ENCODE results near the gene PLPPR3. TPM values are rescaled to one million over a fixed set of nuclear protein-coding genes. Genes with fewer than 3 reads are reported as not detected.

The PLPPR3 gene
- total and polyA plus RNA-seq, 9 of the 15 experiments (the other 6 are each of a cell fraction or from before 2014, with no cell fraction given), result 0.01 to 48.2 (median 8.6) TPM

- peak; percentile 16; the same call in 1 of the 2 replicates for TF ChIP-seq PHF8 (IDR thresholded peaks at IDR 0.05; ENCODE audit: borderline replicate concordance, low read length)
- peak; percentile 91 for TF ChIP-seq MAX (CRISPR knock-in tag; IDR thresholded peaks at IDR 0.05)
- no peak for TF ChIP-seq MECOM (CRISPR knock-in tag; IDR thresholded peaks at IDR 0.05)
- 0 out of 2 replicates have a peak, but pooled peaks have one; percentile 51 for TF ChIP-seq MXI1 (IDR thresholded peaks at IDR 0.05; ENCODE audit: low read depth, low read length)
- TF ChIP-seq FOXA3 (CRISPR knock-in tag; conservative IDR thresholded peaks at IDR 0.05 in 1 of 2, IDR thresholded peaks at IDR 0.05 in 1 of 2), result peak in 1 of 2 experiments; percentile 85; a peak in 2 of 4 replicates
- TF ChIP-seq SP1 (CRISPR knock-in tag; IDR thresholded peaks at IDR 0.05), result peak; percentile 93
- TF ChIP-seq DPF2 (IDR thresholded peaks at IDR 0.05), result peak; percentile 16; the same call in 1 of the 2 replicates
- TF ChIP-seq POLR2AphosphoS5 (IDR thresholded peaks at IDR 0.05; ENCODE audit: control insufficient read depth, insufficient read depth, low read depth, low read length), result peak; percentile 27; the same call in 1 of the 2 replicates
- no peak for TF ChIP-seq ZNF395 (CRISPR knock-in tag; IDR thresholded peaks at IDR 0.05)
- no peak for TF ChIP-seq GABPA (tag; conservative IDR thresholded peaks at IDR 0.05; ENCODE audit: low read depth)
- 0 out of 2 replicates have a peak, but pooled peaks have one; percentile 30 for TF ChIP-seq LCOR (CRISPR knock-in tag; IDR thresholded peaks at IDR 0.05)
- TF ChIP-seq ID3 (CRISPR knock-in tag; IDR thresholded peaks at IDR 0.05), result no peak
- no peak for TF ChIP-seq ID3 (tag; IDR thresholded peaks at IDR 0.05)
- peak; percentile 58 for TF ChIP-seq TFAP4 (CRISPR knock-in tag; IDR thresholded peaks at IDR 0.05; ENCODE audit: borderline replicate concordance)
- TF ChIP-seq SAFB (IDR thresholded peaks at IDR 0.05; ENCODE audit: borderline replicate concordance, low read depth, low read length), result peak; percentile 50; the same call in 1 of the 2 replicates
- TF ChIP-seq RAD51 (IDR thresholded peaks at IDR 0.05; ENCODE audit: borderline replicate concordance, low read depth), result peak; percentile 77
- TF ChIP-seq NR2C1 (IDR thresholded peaks at IDR 0.05), result no peak
- TF ChIP-seq NR2C1 (tag; IDR thresholded peaks at IDR 0.05), result no peak
- peak; percentile 95; the same call in 1 of the 2 replicates for TF ChIP-seq FOXK1 (CRISPR knock-in tag; IDR thresholded peaks at IDR 0.05; ENCODE audit: borderline replicate concordance)
- no peak for TF ChIP-seq DACH1 (IDR thresholded peaks at IDR 0.05; ENCODE audit: partially characterized antibody)
- TF ChIP-seq CXXC5 (CRISPR knock-in tag; IDR thresholded peaks at IDR 0.05), result peak; percentile 53
- TF ChIP-seq ZFX (CRISPR knock-in tag; IDR thresholded peaks at IDR 0.05), result peak; percentile 55
- TF ChIP-seq ZBTB7A (IDR thresholded peaks at IDR 0.05; ENCODE audit: borderline replicate concordance, control insufficient read depth, low read depth, low read length), result peak; percentile 72; the same call in 1 of the 2 replicates
- TF ChIP-seq FOS (IDR thresholded peaks at IDR 0.05; ENCODE audit: extremely low read depth, insufficient read length), result no peak
- TF ChIP-seq POLR2A (conservative IDR thresholded peaks at IDR 0.05), result peak; percentile 54; the same call in 1 of the 2 replicates
- no peak for TF ChIP-seq ZNF561 (CRISPR knock-in tag; conservative IDR thresholded peaks at IDR 0.05)
- peak; percentile 63; the same call in 1 of the 2 replicates for TF ChIP-seq HDAC2 (IDR thresholded peaks at IDR 0.05)
These were observed 41.0 kb upstream of the PLPPR3 start (continued) for GRCh38 chr19:862581-863314.

Data from K562 (cell line).